Urothelium cell line (cell line): Measurements from ENCODE around the gene XRCC5.
"Not testable (repeated sequence)": the region's sequence is repeated elsewhere in the genome, so short reads cannot be mapped to it uniquely, and the experiment has no call there.

Experiments used
- DNase-seq: peaks from one replicate; pipeline ENCODE4 v3.0.0; 2011; ENCODE audit warnings: low spot score, mixed read lengths
- FAIRE-seq: peaks from 2 replicates; lab custom pipeline; 2011; peaks lifted over from hg19 to GRCh38; lab: Jason Lieb, UNC

The XRCC5 gene

GRCh38 chr2:216116418-216116817 is 7.3 kb downstream of the XRCC5 start:
- no peak for FAIRE-seq
- no peak for DNase-seq

DNA sequence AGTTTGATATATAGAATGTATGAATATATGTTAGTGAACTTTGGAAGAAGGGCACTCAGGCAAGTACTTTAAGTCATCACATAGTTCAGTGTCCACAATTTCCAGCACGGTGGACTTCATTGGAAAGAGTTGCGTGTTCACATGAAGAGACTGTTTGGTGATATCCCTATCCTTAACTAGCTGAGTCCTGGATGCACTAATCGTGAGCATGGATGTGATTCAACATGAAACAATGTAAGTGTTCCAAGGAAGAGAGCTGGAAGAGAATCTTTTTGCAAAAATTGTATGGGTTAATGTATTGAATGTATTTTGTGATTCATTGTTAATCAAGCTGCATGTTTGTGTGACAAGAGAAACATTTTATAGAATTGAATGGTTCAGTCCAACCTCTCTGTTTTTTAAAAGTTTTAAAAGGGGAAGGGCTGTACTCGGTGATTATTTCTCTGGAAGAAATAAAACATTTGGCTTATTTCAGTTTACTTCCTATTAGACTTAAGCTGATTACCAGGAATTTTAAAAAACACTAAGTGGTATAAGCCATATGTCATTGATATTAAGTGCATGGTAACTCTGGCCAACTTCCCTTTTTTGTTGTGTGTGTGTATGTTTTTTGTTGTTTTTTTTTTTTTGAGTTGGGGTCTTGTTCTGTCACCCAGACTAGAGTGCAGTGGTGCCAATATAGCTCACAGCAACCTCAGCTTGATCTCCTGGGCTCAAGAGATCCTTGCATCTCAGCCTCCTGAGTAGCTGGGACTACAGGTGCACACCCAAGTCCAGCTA is 8.6 kb downstream of the XRCC5 start:
- no peak for FAIRE-seq

DNA sequence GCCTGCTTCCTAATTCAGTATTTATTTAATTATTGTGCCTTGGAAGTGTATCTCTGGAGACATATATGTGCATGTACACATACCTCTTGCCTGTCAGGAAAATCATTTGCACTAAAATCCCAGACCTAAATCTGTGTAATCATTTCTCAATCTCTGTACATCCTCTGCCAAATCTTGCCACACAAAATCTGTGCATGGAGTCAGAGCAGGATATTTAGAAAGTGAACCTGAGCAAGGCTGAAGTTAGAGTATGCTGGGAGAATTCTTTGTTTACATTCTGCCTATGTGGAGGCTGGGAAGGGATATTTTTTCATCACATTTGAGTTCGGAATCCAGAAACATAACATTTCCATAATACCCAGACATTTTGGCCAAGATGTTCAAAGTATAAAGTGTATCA is 9.3 kb downstream of the XRCC5 start:
- no peak for FAIRE-seq
- DNase-seq, result no peak

More for the DNA sequence above, 8.6 kb downstream of the XRCC5 start:
- DNase-seq, result no peak

- no peak for FAIRE-seq
These were observed 10.0 kb downstream of the XRCC5 start for GRCh38 chr2:216119146-216119545.

DNA sequence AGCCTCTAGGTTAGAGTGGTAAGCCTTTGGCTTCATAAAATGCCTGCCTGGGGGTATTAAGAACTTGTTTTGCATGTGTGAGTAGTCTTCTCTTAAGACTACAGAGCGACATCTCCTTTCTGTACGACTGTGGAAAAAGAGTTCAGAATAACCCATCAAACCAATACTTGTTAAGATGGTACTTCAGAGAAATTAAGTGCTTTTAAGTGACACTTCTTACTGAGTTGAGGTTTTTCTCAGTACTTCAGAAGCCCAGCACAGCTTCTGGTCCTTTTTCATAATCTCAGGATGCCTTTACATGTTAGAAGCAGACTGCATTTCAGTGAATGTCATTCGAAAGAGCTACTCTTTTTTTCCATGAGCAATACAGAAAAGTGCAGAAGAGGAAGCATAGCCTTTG is 10.8 kb downstream of the XRCC5 start:
- no peak for FAIRE-seq

More at GRCh38 chr2:216119146-216119545, 10.0 kb downstream of the XRCC5 start:
- DNase-seq, result no peak

DNA sequence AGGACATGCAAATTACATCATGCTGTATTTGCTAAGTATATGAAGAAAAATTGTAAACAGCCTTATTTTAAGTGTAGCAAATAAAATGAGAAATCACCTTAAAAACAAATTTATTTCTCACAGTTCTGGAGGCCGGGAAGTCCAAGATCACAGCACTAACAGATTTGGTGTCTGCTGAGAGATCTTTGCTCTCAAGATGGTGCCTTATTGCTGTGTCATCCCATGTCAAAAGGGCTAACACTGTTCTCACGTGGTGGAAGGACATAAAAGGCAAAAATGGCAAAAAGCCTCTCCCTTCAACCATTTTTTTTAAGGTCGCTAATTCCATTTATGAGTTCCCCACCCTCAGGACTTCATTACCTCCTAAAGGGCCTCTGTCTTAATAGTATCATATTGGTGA is 12.1 kb downstream of the XRCC5 start:
- DNase-seq (no peak), FAIRE-seq (no peak)

More for the DNA sequence above, 10.8 kb downstream of the XRCC5 start:
- DNase-seq, result no peak

GRCh38 chr2:216126943-216127342 is 17.8 kb downstream of the XRCC5 start:
- DNase-seq (no peak), FAIRE-seq (no peak)

DNA sequence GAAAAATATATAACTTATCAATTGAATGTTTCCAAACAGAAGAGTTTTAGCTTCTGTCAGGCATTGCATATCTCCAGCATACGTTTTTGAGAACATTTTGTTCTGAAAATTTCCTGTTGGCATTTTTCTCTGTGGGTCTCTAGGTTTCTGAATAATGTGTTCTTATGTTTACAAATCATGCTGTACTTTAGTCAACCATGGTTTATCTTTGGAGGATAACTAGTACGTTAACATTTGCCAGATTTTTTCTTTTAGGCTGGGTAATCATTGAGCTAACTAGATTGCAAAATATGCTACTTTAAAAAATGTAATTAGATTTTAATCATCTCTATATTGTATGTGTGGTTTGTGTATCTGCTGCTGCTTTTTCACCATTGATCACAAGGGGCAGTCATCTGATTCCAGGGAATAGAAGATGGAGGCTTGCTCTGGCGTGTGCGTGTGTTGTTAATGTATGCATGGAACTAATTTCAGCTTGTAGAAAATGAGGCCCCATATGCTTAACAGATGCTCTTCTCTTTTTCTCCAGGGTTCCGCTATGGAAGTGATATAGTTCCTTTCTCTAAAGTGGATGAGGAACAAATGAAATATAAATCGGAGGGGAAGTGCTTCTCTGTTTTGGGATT is 21.3 kb downstream of the XRCC5 start:
- FAIRE-seq (no peak), DNase-seq (no peak)

- DNase-seq, result no peak
- FAIRE-seq, result no peak
These were observed 22.2 kb downstream of the XRCC5 start for GRCh38 chr2:216131175-216131926.

DNA sequence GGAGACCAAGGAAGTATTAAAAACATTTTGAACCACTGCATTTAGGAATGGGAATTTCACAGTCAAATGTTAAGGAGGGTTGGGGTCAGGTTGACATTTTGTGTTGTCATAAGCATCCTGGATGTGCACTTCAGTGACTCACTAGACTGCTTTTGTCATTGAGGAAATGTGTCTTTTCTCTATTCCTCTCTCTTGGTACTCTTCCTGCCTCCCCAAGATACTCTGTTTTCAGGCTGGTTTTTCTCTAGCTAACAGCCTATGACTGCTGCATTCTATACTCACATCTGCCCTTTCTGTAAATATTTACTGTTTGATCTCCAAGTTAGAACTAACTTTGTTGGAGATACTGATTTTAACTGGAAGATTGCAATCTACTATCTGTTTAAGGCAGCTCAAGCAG is 23.4 kb downstream of the XRCC5 start:
- DNase-seq (no peak), FAIRE-seq (no peak)

GRCh38 chr2:216133397-216133796 is 24.2 kb downstream of the XRCC5 start:
- no peak for FAIRE-seq
- DNase-seq, result no peak

DNA sequence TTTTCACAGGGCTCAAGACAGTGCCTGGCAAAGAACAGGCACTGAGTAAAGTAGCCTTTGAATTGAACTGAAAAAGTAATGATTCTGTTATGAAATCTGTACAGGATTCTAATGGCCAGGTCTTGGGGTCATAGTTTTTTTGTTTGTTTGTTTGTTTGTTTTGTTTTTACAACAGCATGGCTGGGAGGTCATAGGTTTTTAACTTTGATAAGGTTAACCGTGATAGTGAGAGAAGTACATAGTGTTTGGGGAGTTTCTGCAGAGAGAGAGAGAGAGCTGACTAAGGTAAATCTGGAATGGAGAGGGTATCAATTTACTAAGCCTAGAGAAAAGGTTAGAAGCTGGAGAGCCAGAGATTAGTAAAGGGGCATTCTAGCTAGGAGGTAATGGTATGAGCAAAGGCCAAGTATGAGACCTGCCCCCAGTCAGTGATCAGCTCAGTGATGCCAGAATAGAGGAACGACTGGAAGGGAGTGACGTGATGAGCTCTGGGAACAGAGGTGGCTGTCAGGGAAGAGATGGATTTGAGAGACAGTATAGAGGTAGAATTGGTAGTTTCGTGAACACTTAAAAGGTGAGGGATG is 25.9 kb downstream of the XRCC5 start:
- DNase-seq (no peak), FAIRE-seq (no peak)

DNA sequence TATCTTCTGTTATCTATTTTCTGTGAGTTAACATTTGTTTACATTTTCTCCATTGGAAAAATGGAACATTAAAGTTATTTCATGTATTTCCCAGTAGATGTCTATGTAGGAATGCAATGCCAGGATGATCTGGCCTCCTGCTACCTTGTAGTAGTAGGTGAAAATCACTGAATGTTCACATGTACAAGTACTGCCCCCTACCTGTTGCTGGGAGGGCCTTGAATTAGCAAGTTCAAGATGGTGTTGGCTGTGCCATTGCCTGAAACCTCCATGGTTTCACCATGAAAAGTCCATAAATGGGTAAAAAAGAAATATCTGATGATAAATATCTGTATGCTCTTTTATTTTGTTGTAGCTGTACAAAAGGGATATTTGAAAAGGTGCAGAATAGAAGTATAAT is 30.7 kb downstream of the XRCC5 start:
- DNase-seq (peak; percentile 12), FAIRE-seq (no peak)

GRCh38 chr2:216141516-216141915 is 32.4 kb downstream of the XRCC5 start:
- not testable (repeated sequence) for DNase-seq, FAIRE-seq

DNA sequence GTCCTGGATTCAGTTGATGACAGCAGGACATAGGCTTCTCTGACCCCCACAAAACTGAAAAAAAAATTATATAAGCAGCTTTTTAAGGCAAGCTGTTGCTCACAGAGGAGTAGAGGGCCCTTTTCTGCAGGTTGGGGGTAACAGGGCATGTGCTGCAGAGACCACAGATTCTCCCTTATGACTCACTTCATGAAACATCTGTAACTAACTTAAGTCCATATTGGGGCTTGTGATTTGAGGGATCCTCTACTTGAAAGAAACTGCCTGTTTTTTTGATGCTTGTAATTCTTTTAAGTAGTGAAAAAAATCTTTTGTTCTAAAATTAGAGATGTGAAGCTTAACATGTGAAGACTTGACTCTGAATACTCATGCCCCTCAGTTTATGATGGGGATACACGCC is 33.4 kb downstream of the XRCC5 start:
- FAIRE-seq (no peak), DNase-seq (no peak)

GRCh38 chr2:216144372-216144771 is 35.2 kb downstream of the XRCC5 start:
- FAIRE-seq (no peak), DNase-seq (no peak)

DNA sequence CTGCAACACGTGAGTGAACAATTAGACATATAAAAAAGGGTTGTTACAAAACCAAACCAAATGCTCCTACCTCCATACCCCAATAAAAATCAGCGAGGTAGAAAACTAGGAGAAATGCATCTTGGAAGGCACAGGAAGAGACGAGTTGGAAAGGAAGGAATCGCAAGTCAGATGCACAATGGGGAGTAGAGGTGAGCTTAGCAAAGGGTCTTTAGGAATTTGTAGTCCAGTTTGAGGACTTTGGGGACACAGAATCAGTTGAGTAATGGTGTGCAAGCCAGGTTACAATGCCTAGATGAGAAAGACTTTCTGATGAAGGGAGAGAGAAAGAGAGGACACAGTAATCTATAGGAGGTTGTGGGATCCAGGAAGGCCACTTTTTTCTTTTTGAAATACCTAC is 35.7 kb downstream of the XRCC5 start:
- DNase-seq, result no peak
- FAIRE-seq, result no peak

DNA sequence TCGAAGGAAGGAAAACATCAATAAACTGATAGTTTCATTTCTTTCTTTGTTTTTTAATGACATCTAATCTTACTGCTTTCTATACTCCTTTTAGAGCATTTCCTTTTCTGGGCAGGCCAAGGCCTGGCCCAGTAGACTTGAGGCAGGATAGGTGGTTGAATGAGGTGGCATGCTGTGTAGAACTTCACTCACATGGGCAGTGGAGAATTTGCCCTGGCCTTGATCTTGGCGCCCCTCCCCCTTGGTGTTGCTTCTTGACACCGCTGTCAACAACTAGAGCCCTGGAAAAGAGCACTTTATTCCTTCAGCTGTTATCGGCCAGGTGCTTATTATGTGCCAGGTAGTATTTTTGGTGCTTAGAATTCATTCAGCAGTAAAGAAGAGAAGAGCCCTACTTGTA is 37.4 kb downstream of the XRCC5 start:
- FAIRE-seq, result no peak
- no peak for DNase-seq

GRCh38 chr2:216147172-216148131 is 38.3 kb downstream of the XRCC5 start:
- FAIRE-seq (no peak), DNase-seq (no peak)

GRCh38 chr2:216148983-216149382 is 39.8 kb downstream of the XRCC5 start:
- FAIRE-seq, result no peak
- no peak for DNase-seq
